HTR-8/SVneo (cell line): ENCODE measurements around the gene CHP1.
"Not testable (repeated sequence)": the region's sequence is repeated elsewhere in the genome, so short reads cannot be mapped to it uniquely, and the experiment has no call there.

ENCODE experiments used
- DNase-seq: peaks from one replicate; pipeline ENCODE4 v3.0.0; 2011; ENCODE audit warnings: low spot score, mixed read lengths; ENCODE audit not compliant: insufficient read length
- FAIRE-seq: peaks from 2 replicates; lab custom pipeline; 2011; peaks lifted over from hg19 to GRCh38; lab: Jason Lieb, UNC

The CHP1 gene

DNA sequence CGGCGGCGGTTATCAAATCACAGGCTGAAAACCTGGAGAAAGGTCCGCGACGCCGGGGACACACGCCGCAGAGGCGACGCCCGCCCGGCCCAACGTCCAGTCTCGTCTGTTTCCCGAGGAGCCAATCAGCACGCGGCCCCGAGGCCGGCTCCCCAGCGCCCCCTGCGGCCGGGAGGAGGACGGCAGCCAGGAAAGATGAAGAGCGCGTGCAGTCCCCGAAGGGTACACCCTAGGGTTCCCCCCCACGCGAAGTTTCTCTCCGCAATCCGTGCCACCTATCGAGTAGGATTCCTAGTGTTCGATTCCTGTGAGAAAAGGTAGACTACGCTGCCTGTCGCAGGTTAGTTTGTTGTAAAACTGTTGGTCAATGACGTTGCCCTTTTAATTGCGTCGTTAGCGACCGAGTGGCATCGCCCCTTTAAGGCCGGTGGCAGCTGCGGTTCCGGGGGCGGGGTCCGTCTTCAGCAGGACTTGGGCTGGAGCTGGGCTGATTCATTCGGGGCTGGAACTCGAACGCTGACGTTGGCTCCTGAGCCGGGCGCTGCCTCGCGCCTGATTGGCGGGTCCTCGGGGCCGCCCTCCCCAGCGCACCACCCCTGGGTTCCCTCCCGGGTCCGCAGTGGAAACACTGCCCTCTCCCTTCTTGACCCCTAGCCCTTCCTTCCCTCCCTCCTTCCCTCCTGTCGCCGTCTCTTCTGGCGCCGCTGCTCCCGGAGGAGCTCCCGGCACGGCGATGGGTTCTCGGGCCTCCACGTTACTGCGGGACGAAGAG is at the start of gene CHP1, which contains the start of gene EXD1:
Gene CHP1, plus strand, starts transcription at position 619 of the 772 bp plus-strand sequence. Its CDS starts 115 bp downstream, at position 734.
Gene EXD1, minus strand, starts transcription at position 108 of the 772 bp plus-strand sequence. CDS start 4,182 bp downstream, outside the sequence.
- FAIRE-seq (peak; percentile 84), DNase-seq (peak; percentile 94)

- DNase-seq: no peak
- no peak for FAIRE-seq
Observed at GRCh38 chr15:41182266-41182665, 48.8 kb upstream of the CHP1 start.

DNA sequence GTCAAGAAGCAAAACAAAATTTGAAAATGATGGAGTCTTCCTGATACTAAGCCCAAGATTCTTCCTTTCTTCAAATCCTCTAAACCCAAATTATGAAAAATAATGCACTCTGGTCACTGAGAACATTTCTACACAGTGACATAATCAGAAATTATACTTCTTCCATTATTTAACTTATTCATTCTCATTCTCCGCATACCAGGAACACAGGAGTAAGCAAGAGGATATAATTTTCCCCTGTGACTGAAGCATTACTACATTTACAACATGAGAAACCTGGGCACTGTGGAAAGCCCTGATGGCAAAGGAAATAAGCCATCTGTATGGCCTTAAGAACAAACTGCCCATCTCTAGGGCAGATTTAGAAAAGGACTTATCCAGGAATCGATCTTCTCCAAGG is 47.5 kb upstream of the CHP1 start:
- FAIRE-seq (no peak), DNase-seq (no peak)

DNA sequence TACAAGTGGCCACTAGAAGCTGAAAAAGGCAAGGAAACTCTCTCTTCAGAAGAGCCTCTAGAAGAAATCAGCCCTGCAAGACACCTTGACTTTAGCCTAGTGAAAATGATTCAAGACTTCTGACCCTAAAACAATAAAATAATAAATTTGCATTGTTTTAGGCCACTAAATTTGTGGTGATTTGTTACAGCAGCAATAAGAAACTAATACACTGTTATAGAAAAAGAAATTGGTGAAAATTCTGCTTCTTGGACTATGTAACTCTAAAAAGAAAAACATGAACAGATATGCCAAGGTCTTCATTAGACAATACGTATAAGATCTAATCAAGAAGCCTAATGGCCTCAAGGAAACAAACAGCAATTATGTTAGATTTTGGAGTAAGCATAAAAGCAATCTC is 36.6 kb upstream of the CHP1 start:
- FAIRE-seq (no peak), DNase-seq (no peak)

DNA sequence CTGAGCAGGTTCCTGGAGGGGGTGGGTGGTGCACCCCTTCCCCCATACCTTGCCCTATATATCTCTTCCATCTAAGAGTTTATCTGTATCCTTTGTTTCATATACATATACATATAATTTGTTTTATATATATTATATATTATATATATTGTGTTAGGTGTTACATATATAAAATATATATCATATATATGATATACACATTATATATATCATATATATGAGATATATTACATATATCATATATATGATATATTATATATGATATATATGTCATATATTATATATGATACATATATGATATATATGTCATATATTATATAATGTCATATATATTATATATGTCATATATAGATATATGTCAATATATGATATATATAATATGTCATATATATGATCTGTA is 31.6 kb upstream of the CHP1 start:
- FAIRE-seq (no peak), DNase-seq (no peak)

DNA sequence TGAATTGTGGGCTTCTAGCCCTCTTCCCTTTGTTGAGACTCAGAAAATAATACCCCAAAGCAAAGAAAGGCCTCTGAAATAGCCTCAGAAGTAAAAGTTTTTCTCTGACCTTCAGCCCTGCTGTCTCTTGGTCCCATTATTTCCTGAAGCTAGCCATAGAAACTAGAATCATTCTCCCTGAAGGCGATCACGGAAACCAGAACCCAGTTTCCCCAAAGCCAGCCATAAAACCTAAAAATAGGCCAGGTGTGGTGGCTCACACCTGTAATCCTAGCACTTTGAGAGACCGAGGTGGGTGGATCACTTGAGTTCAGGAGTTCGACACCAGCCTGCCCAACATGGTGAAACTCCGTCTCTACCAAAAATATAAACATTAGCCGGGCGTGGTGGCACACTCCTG is 27.7 kb upstream of the CHP1 start:
- DNase-seq: no peak
- no peak for FAIRE-seq

DNA sequence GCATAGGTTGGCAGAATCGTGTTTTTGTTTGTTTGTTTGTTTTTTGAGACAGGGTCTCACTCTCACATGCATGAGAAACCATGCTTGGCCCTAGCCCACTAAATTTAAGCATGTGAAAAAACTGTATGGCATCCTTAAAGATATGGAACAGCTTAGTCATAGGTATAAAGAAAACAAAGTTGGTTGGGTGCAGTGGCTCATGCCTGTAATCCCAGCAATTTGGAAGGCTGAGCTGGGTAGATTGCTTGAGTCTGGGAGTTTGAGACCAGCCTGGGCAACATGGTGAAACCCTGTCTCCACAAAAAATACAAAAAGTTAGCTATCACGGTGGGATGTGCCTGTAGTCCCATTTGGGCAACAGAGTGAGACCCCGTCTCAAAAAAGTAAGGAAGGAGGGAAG is 25.8 kb upstream of the CHP1 start:
- FAIRE-seq (no peak), DNase-seq (no peak)

GRCh38 chr15:41207687-41208448 is 23.2 kb upstream of the CHP1 start:
- FAIRE-seq (no peak), DNase-seq (no peak)

DNA sequence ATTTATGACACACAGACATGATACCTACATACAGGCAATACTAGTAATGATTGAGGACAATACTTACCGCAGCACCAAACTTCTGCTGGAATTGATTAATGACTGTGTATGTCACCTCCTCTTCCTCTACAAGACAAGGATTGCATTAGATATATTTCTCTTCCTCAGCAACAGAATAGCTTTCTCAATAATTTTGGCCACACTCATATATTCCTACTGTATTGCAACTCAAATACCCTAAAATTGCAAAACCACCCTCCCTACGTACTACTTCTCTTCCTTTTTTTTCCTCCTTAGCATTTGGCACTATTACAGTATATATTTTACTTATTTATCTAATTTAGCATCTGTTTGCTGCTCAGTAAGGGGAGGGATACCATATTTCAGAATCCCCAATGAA is 15.4 kb upstream of the CHP1 start:
- DNase-seq (no peak), FAIRE-seq (no peak)

- no peak for DNase-seq
- FAIRE-seq: no peak
Observed at GRCh38 chr15:41218851-41219250, 12.2 kb upstream of the CHP1 start.

- DNase-seq (no peak), FAIRE-seq (no peak)
Observed at GRCh38 chr15:41219381-41219780, 11.7 kb upstream of the CHP1 start.

DNA sequence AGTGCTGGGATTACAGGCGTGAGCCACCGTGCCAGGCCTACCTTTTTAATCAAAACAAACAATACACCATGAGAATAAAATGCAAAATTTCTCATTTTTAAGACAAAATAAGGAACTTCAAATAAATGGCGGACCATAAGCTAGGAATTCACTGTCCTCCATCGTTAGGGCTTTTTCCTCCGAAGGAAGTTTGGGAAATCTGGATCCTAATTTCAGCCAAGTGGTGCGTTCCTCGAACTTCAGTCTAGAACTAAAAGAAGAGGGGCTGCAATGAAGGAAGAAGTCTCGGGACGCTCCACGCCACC is 771 bp upstream of the CHP1 start:
- DNase-seq (no peak), FAIRE-seq (no peak)

- FAIRE-seq (no peak), DNase-seq (no peak)
Observed at GRCh38 chr15:41231422-41232226, 556 bp downstream of the CHP1 start.

GRCh38 chr15:41233367-41233771 is 2.3 kb downstream of the CHP1 start:
- no peak for FAIRE-seq
- DNase-seq: no peak

DNA sequence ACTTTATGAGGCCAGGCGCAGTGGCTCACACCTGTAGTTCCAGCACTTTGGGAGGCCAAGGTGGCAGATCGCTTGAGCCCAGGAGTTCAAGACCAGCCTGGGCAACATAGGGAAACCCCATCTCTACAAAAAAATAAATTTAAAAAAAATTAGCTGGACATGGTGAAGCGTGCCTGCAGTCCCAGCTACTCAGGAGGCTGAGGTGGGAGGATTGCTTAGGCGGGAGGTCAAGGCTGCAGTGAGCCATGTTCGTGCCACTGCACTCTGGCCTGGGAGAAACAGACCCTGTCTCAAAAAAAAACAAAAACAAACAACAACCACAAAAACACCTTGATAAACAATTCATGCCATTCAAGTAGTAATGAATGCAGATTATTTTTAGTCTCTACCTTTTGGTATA is 4.2 kb downstream of the CHP1 start:
- not testable (repeated sequence) for DNase-seq, FAIRE-seq

DNA sequence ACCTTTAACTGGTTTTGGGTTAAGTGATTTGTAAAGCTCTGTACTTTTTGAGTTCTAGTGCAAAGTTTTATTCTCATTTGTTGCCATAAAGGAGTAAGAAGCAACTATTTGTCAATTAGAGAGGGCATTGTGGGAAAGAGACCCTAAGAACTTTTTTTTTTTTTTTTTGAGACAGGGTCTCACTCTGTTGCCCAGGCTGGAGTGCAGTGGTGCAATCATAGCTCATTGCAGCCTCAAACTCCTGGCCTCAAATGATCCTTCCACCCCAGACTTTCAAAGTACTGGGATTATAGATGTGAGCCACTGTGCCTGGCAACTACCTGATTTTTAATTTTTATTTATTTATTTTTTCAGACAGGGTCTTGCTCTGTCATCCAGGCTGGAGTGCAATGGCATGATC is 4.9 kb downstream of the CHP1 start:
- FAIRE-seq (no peak), DNase-seq (no peak)

- FAIRE-seq (no peak), DNase-seq (no peak)
Observed at GRCh38 chr15:41238100-41238499, 7.0 kb downstream of the CHP1 start.

- FAIRE-seq: no peak
- DNase-seq: no peak
Observed at GRCh38 chr15:41241221-41241964, 10.3 kb downstream of the CHP1 start.

GRCh38 chr15:41250745-41251144 is 19.7 kb downstream of the CHP1 start:
- FAIRE-seq, DNase-seq: not testable (repeated sequence)

DNA sequence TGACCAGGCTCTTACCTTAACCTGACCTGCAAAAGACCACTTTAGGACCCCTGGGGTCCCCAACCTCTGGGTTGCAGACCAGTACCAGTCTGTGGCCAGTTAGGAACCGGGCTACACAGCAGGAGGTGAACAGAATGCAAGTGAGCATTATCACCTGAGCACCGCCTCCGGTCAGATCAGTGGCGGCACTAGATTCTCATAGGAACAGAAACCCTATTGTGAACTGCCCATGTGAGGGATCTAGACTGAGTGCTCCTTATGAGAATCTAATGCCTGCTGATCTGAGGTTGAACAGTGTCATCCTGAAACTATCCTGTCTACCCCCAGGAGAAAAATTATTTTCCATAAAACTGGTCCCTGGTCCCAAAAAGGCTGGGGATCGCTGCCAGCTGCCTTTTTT is 20.3 kb downstream of the CHP1 start:
- DNase-seq: no peak

More for the DNA sequence above, 20.3 kb downstream of the CHP1 start:
- FAIRE-seq: no peak
